ENCODE data around the gene TNRC6C. TPM values are rescaled to one million over a fixed set of nuclear protein-coding genes. Genes with fewer than 3 reads are reported as not detected.

TNRC6C gene, protein sequence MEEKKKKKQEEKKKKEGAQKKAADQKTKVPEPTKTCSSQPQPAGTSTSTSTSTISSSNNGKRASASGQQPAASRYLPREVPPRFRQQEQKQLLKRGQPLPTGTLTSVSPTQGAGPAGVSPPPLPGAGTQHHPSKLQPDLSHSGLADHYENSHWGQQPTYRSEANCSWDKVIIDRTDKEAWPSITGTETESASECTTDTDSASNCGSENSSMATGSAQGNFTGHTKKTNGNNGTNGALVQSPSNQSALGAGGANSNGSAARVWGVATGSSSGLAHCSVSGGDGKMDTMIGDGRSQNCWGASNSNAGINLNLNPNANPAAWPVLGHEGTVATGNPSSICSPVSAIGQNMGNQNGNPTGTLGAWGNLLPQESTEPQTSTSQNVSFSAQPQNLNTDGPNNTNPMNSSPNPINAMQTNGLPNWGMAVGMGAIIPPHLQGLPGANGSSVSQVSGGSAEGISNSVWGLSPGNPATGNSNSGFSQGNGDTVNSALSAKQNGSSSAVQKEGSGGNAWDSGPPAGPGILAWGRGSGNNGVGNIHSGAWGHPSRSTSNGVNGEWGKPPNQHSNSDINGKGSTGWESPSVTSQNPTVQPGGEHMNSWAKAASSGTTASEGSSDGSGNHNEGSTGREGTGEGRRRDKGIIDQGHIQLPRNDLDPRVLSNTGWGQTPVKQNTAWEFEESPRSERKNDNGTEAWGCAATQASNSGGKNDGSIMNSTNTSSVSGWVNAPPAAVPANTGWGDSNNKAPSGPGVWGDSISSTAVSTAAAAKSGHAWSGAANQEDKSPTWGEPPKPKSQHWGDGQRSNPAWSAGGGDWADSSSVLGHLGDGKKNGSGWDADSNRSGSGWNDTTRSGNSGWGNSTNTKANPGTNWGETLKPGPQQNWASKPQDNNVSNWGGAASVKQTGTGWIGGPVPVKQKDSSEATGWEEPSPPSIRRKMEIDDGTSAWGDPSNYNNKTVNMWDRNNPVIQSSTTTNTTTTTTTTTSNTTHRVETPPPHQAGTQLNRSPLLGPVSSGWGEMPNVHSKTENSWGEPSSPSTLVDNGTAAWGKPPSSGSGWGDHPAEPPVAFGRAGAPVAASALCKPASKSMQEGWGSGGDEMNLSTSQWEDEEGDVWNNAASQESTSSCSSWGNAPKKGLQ (N-terminal part only)
- 0.34 to 0.95 TPM (median 0.36 TPM) in 3 replicates for polyA plus RNA-seq
- polyA plus RNA-seq (2011; ENCODE audit: low read depth), result 1.1 TPM
- 0.15 and 0.25 TPM in 2 replicates for polyA plus RNA-seq (2011; cell fraction: cytosol; rRNA removed)
- polyA plus RNA-seq (2011; cell fraction: nucleus; rRNA removed), result 1.3 and 1.4 TPM in 2 replicates
- polyA plus RNA-seq (2012; ENCODE audit: low replicate concordance), result 0.78 and 1.1 TPM in 2 replicates
- polyA minus RNA-seq, result 1.6 to 5.5 TPM (median 3.2 TPM) in 3 replicates
- polyA minus RNA-seq (2011; cell fraction: cytosol; rRNA and poly(A)+ RNA removed), result 5.6 TPM
- polyA minus RNA-seq (2011; cell fraction: nucleus; rRNA and poly(A)+ RNA removed), result 1.6 and 3.4 TPM in 2 replicates

DNA sequence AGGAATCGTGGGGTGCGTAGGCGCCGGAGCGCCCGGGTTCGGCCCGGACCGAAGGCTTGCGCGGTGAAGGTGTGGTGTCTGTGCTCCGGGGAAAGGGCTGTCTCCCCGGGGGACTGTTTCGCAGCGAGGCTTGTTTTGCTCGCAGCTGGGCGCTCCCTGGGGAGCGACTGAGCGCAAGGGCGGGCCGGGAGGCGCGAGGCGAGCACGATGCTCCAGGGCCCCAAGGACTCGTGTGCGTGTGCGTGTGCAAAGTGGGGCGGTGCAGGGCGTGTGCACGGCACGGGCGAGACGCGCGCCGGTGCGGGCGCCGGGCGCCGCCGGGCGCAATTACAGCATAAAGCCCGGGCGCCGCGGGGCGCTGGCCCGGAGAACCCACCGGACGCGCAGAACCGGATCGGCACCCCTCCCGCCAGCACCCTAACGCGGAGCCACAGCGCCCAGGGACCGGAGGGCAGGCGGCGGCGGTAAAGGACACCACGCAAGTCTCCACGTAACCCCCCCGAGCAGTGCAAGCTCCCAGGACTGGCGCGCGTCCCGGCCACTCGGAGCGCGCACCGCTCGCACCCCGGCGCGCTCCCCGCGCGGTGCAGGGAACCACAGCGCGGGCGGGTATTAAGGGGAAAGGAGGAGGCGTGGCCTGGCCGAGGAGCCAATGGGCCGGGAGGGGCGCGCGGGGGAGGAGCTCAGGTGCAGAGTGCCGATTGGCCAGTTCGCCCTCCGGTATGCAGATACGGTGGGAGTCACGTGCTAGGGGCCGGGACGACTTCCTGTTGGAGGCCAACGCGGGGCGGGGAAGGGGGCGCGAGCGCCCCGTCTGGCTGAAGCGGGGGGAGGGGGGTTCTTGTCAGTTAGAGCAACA is at the start of gene TNRC6C:
Gene TNRC6C (plus strand): TSS at position 847 of the 859 bp plus-strand sequence. CDS start 45,504 bp downstream, outside the sequence.
- dilution Hi-C loops (cut with MboI; ENCODE audit: extremely low pct_ligation_motif_present, low sequenced_read_pairs), result no loop called here
- H3K9me3 ChIP-seq (ENCODE audit: control insufficient read depth, low read depth, low read length), result no peaks in the 10 kb centered on the region
- FAIRE-seq (no peak), DNase-seq (ENCODE audit: low read depth, low spot score) (peak; percentile 90)
- peak; percentile 70 for TF ChIP-seq EZH2 (IDR thresholded peaks at IDR 0.05; ENCODE audit: low read length)
- TF ChIP-seq, protein P1, sequence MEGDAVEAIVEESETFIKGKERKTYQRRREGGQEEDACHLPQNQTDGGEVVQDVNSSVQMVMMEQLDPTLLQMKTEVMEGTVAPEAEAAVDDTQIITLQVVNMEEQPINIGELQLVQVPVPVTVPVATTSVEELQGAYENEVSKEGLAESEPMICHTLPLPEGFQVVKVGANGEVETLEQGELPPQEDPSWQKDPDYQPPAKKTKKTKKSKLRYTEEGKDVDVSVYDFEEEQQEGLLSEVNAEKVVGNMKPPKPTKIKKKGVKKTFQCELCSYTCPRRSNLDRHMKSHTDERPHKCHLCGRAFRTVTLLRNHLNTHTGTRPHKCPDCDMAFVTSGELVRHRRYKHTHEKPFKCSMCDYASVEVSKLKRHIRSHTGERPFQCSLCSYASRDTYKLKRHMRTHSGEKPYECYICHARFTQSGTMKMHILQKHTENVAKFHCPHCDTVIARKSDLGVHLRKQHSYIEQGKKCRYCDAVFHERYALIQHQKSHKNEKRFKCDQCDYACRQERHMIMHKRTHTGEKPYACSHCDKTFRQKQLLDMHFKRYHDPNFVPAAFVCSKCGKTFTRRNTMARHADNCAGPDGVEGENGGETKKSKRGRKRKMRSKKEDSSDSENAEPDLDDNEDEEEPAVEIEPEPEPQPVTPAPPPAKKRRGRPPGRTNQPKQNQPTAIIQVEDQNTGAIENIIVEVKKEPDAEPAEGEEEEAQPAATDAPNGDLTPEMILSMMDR (optimal IDR thresholded peaks at IDR 0.05 in 1 of 3, IDR thresholded peaks at IDR 0.05 in 1 of 3, conservative IDR thresholded peaks at IDR 0.05 in 1 of 3; ENCODE audit: extremely low read depth in 1 of 3, insufficient read depth in 2 of 3, low read length in 3 of 3), result peak in 1 of 3 experiments; percentile 25
- H3K4me2 ChIP-seq (ENCODE audit: control insufficient read depth, extremely low read depth, insufficient read depth, low read depth, low read length), result peak within 1 kb of the TSS; percentile 82
- peak within 1 kb of the TSS; percentile 50 to 76 (median 68) for H3K4me3 ChIP-seq (ENCODE audit: control insufficient read depth in 2 of 3, extremely low read depth in 1 of 3, insufficient read depth in 2 of 3, low read depth in 1 of 3, low read length in 3 of 3)
- no peaks in the 10 kb centered on the region for H3K4me1 ChIP-seq (ENCODE audit: control insufficient read depth, extremely low read depth, insufficient read depth, low read length)
- no peaks in the 10 kb centered on the region for H3K9me1 ChIP-seq (ENCODE audit: control insufficient read depth, extremely low read depth, insufficient read depth, low read length)
- H2AFZ ChIP-seq (ENCODE audit: control insufficient read depth, low read length), result peak within 1 kb of the TSS; percentile 65
- H3K9ac ChIP-seq (ENCODE audit: control insufficient read depth, extremely low read depth, insufficient read depth, low read length), result peak within 1 kb of the TSS; percentile 52
- H3K36me3 ChIP-seq (ENCODE audit: control insufficient read depth in 2 of 2, extremely low read depth in 1 of 2, insufficient read depth in 2 of 2, low read length in 2 of 2), result no peaks in the 10 kb centered on the region
- H3K27ac ChIP-seq (ENCODE audit: control insufficient read depth, insufficient read depth, low read length), result no peak within 1 kb of the TSS
- no peaks in the 10 kb centered on the region for H4K20me1 ChIP-seq (ENCODE audit: control insufficient read depth, extremely low read depth, insufficient read depth, low read length)
- peaks cover 53% of the 10 kb centered on the region for H3K27me3 ChIP-seq (ENCODE audit: control insufficient read depth, extremely low read depth, insufficient read depth, low read length)
- no peaks in the 10 kb centered on the region for H3K79me2 ChIP-seq (ENCODE audit: control insufficient read depth, insufficient read depth, low read length)

DNA sequence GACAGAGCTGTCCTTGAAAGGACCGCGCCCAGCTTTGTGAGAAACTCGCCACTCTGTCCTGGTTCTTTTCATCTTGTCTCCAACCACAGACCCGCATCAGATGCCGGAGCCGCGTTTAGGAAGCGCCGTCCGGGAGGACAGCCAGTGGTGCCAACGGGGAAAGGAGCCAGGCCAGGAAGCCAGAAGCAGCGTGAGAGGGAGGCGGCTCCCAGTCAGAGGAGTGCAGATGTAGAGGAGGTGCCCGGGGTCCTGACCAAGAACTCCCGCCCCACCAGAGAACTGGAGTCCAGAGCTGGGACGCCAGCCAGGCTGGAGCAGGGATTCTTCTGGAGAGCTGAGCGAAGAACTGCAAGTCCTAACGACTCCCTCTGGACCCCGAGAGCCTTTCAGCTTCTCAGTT is 49.3 kb upstream of the TNRC6C start:
- Histone ChIP-seq H3K4me1 (ENCODE audit: control insufficient read depth, extremely low read depth, insufficient read depth, low read length) (no peaks in the 10 kb centered on the region), H3K9me1 (ENCODE audit: control insufficient read depth, extremely low read depth, insufficient read depth, low read length) (no peaks in the 10 kb centered on the region), H3K27ac (ENCODE audit: control insufficient read depth, insufficient read depth, low read length) (no peak overlapping the region), H3K27me3 (ENCODE audit: control insufficient read depth, extremely low read depth, insufficient read depth, low read length) (peaks cover 38% of the 10 kb centered on the region), H4K20me1 (ENCODE audit: control insufficient read depth, extremely low read depth, insufficient read depth, low read length) (no peaks in the 10 kb centered on the region), H3K4me2 (ENCODE audit: control insufficient read depth, extremely low read depth, insufficient read depth, low read depth, low read length) (no peak overlapping the region), H3K9ac (ENCODE audit: control insufficient read depth, extremely low read depth, insufficient read depth, low read length) (no peak overlapping the region), H3K4me3 (ENCODE audit: control insufficient read depth in 2 of 3, extremely low read depth in 1 of 3, insufficient read depth in 2 of 3, low read depth in 1 of 3, low read length in 3 of 3) (no peak overlapping the region), H3K9me3 (ENCODE audit: control insufficient read depth, low read depth, low read length) (no peaks in the 10 kb centered on the region), H3K36me3 (ENCODE audit: control insufficient read depth in 2 of 2, extremely low read depth in 1 of 2, insufficient read depth in 2 of 2, low read length in 2 of 2) (no peaks in the 10 kb centered on the region), H2AFZ (ENCODE audit: control insufficient read depth, low read length) (no peak overlapping the region), H3K79me2 (ENCODE audit: control insufficient read depth, insufficient read depth, low read length) (no peaks in the 10 kb centered on the region)
- DNase-seq (ENCODE audit: low read depth, low spot score) (no peak), FAIRE-seq (no peak)
- dilution Hi-C loops (cut with MboI; ENCODE audit: extremely low pct_ligation_motif_present, low sequenced_read_pairs), result no loop called here
- peak; percentile 41 for TF ChIP-seq EZH2 (IDR thresholded peaks at IDR 0.05; ENCODE audit: low read length)
- TF ChIP-seq, protein P1 (optimal IDR thresholded peaks at IDR 0.05 in 1 of 3, IDR thresholded peaks at IDR 0.05 in 1 of 3, conservative IDR thresholded peaks at IDR 0.05 in 1 of 3; ENCODE audit: extremely low read depth in 1 of 3, insufficient read depth in 2 of 3, low read length in 3 of 3), result no peak

All from keratinocyte (primary cell).